ENCODE results near the gene AK2.

The AK2 gene

DNA sequence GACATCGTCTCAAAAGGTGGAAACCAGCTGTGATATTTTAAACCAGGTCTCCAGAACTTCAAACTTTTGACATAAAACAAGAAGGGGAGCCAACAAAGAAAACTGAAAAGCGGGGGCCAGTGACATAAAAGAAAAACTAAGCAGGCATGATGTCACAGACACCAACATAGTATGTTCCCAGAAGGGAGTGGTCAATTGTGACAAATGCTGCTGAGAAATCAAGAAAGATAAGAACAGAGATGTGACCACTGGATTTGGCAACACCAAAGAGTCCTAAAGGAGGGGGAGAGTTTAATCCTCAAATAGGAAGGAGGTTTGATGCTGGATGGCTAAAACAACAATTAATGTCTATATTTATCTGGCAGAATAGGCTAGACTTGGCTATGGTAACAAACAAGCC, 69.8 kb downstream of the AK2 start:
- TF ChIP-seq, protein P1, sequence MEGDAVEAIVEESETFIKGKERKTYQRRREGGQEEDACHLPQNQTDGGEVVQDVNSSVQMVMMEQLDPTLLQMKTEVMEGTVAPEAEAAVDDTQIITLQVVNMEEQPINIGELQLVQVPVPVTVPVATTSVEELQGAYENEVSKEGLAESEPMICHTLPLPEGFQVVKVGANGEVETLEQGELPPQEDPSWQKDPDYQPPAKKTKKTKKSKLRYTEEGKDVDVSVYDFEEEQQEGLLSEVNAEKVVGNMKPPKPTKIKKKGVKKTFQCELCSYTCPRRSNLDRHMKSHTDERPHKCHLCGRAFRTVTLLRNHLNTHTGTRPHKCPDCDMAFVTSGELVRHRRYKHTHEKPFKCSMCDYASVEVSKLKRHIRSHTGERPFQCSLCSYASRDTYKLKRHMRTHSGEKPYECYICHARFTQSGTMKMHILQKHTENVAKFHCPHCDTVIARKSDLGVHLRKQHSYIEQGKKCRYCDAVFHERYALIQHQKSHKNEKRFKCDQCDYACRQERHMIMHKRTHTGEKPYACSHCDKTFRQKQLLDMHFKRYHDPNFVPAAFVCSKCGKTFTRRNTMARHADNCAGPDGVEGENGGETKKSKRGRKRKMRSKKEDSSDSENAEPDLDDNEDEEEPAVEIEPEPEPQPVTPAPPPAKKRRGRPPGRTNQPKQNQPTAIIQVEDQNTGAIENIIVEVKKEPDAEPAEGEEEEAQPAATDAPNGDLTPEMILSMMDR (conservative IDR thresholded peaks at IDR 0.05), result no peak
- TF ChIP-seq ZFX (IDR thresholded peaks at IDR 0.05), result no peak
- H3K27ac ChIP-seq, result no peak overlapping the region

DNA sequence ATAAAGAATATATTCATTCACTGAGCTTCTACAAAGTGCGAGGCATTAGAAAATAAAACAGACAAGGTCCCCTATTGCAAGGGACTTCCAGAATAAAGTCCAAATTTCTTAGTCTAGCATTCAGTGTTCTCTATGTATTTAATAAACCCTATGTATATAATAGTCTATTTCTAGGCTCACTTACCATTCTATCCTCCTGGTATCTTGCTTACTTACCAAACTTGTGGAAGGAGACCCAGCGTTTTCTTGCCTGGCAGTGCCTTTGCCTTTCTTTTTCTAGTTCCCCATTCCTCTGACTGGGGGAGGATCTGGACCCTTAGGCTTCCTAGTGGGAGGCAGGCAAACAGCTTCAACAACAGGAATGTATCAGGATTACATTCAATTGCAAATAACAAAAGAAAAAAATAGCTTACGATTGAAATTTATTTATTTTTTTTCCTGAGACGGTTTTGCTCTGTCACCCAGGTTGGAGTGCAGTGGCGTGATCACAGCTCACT, 71.4 kb downstream of the AK2 start:
- no peak overlapping the region; the same call in 1 of the 2 replicates for H3K27ac ChIP-seq
- TF ChIP-seq, protein P1 (conservative IDR thresholded peaks at IDR 0.05), result no peak
- TF ChIP-seq ZFX (IDR thresholded peaks at IDR 0.05), result no peak

DNA sequence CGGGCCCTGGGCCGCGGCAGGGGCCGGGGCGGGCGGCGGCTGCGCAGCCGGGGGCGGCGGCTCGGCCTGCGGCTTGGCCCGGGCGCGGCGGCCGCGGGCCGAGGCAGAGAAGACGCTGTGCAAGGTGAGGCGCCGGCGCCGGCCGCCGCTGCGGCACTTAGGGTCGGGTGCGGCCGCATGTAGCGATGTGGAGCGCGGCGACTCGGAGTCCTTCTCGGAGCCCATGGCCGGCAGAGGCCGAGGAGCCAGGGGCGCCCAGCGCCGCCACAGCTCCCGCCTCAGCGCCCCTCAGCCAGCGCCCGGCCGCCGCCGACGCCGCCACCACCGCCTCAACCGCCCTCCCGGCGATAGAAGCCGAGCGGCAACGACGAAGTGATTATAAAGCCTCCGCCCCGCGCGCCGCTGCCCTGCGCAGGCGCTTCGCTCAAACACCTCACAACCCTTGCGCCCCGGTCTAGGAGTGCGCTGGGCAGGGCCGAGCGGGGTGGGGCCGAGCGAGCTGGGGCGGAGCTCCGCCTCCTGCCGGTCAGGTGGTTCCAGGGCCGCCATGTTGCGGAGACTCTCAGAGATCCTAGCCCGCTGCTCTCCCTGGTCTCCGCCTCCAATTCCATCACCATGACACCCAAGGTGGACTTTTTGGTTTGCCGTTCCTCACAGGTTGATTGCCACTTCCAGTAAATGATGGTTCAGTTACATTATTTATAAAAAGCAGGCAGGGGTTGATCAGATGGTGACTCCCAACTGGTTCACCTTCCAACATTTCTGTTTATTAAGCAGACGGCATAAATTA, 72.0 kb downstream of the AK2 start, which contains the start of gene RNF19B:
Gene RNF19B (minus strand): TSS at position 349 of the 790 bp plus-strand sequence. CDS start 124 bp downstream, at position 225.
- peak within 1 kb of the TSS; percentile 74 for H3K27ac ChIP-seq
- peak; percentile 67; the same call in 1 of the 2 replicates for TF ChIP-seq ZFX (IDR thresholded peaks at IDR 0.05)
- TF ChIP-seq, protein P1 (conservative IDR thresholded peaks at IDR 0.05), result no peak

DNA sequence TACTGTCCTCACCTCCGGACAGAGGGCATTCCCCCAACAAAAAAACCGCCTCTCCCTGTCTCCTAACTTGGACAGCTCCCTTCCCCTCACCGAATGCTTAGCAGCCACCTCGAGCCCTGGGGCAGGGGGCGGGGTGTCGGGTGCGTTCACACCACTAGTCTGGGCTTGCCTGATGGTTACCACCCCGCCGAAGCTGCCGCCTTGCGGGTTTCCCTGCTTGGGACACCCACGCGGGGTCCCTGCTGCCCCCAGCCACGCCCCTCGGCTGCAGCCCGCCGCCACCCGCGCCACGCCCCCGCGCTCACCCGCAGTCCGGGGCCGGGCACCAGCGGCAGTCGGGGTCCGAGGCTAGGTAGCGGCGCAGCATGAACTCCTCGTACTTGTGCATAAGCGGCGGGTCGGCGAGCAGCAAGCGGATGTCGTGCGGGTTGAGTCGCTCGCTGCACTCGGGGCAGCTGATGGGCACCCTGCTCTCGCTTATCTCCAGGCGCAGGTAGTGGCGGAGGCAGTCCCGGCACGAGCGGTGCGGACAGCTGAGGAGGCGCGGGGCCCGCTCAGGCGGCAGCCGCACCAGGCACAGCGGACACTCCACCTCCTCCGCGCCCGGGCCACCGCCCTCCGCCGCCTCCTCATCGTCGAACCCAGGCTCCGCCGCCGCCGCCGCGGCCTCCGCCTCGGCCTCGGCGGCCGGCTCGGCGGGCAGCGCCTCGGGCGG, 72.8 kb downstream of the AK2 start:
- peak overlapping the region; percentile 74 for H3K27ac ChIP-seq
- TF ChIP-seq, protein P1 (conservative IDR thresholded peaks at IDR 0.05), result no peak
- TF ChIP-seq ZFX (IDR thresholded peaks at IDR 0.05), result peak; percentile 36; the same call in 1 of the 2 replicates

DNA sequence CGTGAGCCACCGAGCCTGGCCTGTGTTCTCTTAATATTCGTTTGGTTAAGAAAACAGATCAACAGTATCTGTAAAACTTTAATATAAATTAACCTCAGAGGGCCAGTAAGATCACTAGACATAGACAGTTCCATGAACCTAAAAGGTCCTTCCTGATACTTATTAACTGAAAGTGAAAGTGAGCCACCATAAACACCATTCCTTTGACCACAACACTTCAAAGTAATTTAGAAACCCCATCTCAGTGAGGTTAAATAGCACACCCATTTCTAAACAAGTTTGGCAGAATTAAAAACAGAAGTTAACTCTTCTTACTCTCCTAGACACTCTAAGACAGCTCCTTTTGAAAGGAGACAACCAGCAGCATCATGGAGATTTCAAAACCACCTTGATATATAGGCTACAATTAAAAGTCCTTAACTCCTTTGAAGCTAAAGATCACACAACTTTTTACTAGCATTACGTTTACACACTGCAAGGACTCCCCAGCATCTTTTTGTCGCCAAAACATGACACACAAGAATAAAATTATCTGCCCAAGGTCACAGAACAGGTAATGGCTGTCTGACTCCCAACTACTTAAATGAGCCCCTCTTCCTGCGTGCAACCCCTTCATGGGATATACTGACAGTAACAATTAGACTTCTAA, 74.3 kb downstream of the AK2 start:
- no peak for TF ChIP-seq ZFX (IDR thresholded peaks at IDR 0.05)
- TF ChIP-seq, protein P1 (conservative IDR thresholded peaks at IDR 0.05), result no peak
- no peak overlapping the region for H3K27ac ChIP-seq

DNA sequence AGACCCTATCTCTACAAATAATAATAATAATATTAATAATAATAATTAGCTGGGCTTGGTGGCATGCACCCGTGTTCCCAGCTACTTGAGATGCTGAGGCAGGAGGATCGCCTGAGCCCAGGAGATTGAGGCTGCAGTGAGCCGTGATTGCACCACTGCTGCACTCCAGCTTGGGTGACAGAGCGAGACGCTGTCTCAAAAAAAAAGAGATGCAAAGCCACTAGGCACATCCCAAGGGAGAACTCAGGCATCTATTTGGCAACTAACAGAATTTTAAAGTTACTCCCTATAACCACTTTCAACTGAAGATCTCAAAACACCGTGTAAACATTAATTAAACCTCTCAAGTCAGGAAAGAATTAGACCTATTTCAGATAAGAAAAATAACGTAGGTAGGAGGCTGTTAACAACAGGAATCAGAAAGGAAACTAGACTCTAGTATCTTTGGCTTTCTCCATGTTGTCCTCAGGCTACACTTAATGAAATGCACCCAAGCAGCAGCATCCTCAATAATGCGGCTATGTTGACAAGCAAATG, 75.8 kb downstream of the AK2 start:
- no peak for TF ChIP-seq ZFX (IDR thresholded peaks at IDR 0.05)
- TF ChIP-seq, protein P1 (conservative IDR thresholded peaks at IDR 0.05), result no peak
- no peak overlapping the region for H3K27ac ChIP-seq
